Erythroblast (primary cell): ENCODE results near the gene ZNF888.
A peak's percentile ranks its signal among the peaks of the same experiment; 100 is the strongest.
"Not testable (repeated sequence)": the region's sequence is repeated elsewhere in the genome, so short reads cannot be mapped to it uniquely, and the experiment has no call there.

Source experiments
- DNase-seq, 2 experiments: peaks; one replicate each; lab custom pipeline; 2025; lab: John Stamatoyannopoulos, UW
- GATA1 ChIP-seq: IDR thresholded peaks from 2 replicates; pipeline ENCODE4 v1.6.1; 2011; ENCODE audit warnings: low read depth, mild to moderate bottlenecking, control low read depth, low read length, moderate library complexity
- POLR2A ChIP-seq: IDR thresholded peaks from 2 replicates; pipeline ENCODE4 v1.6.1; 2011; ENCODE audit warnings: mild to moderate bottlenecking, low read length

Gene ZNF888

GRCh38 chr19:52945652-52946321 is 22.6 kb upstream of the ZNF888 start:
- no peak for TF ChIP-seq GATA1
- TF ChIP-seq POLR2A: no peak

GRCh38 chr19:52944703-52945493 is 21.7 kb upstream of the ZNF888 start:
- not testable (repeated sequence) for DNase-seq

More at GRCh38 chr19:52945652-52946321, 22.6 kb upstream of the ZNF888 start:
- DNase-seq: no peak

DNA sequence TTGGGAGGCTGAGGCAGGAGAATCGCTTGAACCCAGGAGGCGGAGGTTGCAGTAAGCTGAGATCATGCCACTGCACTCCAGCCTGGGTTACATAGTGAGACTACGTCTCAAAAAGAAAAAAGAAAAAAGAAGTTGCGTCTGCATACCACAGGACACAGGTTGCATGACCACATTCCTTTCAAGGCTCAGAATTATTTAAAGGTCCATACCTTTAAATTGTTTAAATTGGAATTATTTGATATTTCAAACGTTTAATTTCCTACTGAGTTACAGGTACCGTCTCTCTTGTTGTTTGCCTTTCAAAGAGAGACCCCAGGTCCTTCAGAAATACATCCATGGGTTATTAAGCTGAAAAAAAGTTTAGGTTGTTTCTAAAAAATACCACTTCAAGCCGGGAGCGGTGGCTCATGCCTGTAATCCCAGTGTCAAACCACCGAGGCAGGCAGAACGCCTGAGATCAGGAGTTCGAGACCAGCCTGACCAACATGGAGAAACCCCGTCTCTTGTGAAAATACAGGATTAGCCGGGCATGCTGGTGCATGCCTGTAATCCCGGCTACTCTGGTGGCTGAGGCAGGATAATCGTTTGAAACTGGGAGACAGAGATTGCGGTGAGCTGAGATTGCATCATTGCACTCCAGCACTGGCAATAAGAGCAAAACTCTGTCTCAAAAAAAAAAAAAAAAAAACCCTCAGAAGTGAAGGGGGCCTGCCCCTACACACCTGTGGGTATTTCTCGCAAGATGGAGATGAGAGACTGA is 20.8 kb upstream of the ZNF888 start:
- DNase-seq: no peak
- TF ChIP-seq POLR2A (no peak), GATA1 (no peak)

DNA sequence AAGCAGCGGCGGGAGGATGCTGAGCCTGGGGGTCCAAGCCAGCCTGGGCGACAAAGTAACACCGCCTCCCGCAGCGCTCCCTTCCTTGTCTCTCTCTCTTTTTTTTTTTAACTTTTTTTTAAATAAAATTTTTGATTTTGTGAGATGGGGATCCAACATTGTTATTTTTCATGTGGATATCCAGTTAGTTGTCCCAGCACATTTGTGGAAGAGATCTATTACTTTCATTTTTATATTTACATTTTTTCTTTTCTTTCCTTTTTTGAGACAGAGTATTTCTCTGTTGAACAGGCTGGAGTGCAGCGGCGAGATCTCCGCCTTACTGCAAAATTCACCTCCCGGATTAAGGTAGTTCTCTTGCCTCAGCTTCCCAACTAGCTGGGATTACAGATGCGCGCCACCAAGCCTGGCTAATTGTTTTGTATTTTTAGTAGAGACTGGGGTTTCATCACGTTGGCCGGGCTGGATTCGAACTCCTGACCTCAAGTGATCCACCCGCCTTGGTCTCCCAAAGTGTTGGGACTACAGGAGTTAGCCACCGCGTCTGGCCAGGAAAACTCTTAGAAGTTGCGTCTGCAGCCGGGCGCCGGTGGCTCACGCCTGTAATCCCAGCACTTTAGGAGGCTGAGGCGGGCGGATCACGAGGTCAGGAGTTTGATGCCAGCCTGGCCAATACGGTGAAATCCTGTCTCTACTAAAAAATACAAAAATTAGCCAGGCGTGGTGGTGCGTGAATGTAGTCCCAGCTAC is 20.1 kb upstream of the ZNF888 start:
- TF ChIP-seq GATA1 (no peak), POLR2A (no peak)
- no peak for DNase-seq

DNA sequence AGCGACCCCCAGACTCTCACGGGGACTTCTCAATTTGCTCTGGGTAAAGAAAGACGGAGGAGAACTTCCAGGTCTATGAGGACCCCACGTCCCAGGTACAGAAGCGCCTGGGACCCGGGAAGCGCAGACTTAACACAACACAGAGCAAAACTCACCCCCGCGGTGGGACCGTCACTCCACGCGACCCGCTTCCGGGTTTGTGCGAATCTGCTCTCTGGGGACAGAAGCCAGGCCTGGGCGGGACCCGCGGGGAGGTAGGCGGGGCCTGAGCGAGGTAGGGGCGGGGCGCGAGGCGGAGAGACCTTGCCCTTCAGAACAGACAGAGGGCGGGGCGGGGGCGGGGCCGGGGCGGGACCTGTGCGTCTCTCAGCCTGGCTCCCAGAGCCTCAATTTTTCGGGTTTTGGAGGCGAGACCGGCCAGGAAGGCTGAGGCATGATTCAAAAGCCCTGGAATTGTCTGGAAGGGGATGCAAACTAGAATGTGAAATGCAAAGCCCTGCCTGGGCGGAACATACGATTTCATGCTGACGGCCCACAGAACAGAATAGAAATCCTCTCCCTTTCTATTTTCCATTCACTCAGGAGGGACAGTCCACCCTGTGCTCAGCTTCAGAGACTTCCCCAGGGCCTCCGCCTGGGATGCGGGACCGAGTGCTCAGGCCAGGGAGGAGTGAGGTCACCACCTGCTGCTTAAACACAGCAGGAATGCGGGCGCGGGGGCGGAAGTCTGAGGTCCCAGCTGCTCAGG is 19.3 kb upstream of the ZNF888 start:
- peak; percentile 93 to 94 for DNase-seq
- TF ChIP-seq GATA1: no peak
- peak; percentile 86 for TF ChIP-seq POLR2A

DNA sequence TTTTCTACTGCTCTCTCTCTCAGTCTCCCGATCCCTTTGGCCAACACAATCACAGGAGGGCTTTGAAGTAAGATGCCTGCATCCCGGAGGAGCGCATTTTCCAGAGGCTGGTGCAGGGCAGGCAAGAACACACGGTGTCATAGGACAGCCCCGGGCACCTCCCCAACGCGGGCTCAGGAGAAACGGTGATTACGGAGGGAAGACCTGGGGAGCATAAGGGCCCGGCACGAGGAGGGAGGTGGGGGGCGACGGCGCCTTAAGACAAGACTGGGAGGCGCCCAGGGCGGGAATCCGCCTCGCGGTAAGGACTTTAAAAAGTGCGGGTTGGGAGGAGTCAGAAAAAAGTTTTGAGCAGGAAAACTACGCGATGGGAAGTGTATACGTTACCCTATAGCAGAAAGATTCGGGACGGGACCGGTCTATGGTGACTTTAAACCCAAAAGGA is 18.7 kb upstream of the ZNF888 start:
- TF ChIP-seq POLR2A (no peak), GATA1 (no peak)
- peak; percentile 64 to 69 for DNase-seq

DNA sequence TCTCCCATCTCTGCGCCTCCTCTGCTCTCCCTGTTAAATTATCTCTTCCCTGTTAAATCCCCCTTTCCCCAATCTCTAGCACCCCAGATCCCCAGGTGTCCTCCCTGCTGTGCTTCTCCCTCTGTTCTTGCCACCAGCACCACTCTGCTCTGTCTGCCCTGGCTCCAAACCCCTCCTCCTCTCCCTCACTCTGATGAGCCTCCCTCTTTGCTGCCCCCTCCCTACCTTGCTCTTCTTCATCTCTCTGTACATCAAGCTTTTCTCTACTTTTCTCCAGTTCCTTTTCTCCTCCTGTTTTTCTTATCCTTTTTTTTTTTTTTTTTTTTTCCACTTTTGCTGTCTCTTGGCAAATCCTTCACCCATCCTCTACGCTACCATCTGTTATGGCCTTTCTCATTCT is 18.3 kb upstream of the ZNF888 start:
- DNase-seq: peak in 1 of 2 experiments; percentile 28

DNA sequence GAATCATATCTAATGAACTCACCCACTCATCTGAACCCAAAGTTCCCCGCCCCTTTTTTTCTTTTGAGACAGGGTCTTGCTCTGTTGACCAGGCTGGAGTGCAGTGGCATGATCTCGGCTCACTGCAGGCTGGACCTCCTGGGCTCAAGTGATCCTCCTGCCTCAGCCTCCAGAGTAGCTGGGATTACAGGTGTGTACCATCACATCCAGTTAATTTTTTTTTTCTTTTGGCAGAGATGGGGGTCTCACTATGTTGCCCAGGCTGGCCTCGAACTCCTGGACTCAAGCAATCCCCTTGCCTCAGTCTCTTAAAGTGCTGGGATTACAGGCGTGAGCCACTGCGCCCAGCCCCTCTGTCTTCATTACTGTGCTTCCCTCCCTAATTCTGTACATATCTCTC is 17.7 kb upstream of the ZNF888 start:
- not testable (repeated sequence) for DNase-seq

DNA sequence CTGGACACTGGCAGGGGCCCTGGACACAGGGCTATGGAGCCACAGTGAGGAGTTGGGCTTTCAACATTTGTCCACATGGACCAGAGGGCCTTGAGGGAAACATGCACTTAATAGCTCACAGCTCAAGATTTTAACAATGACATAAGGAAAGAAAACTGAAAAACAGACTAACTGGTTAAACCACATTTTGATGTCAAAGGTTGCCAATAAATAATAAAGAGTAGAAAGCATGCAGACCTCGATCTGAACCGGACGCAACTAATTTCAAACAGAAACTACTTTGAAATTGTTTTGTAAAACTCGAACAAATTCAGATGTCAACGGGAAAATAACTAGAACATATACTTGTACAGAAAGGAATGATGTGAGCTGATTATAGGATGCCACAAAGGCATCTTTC is 15.5 kb upstream of the ZNF888 start:
- TF ChIP-seq POLR2A (no peak), GATA1 (no peak)

DNA sequence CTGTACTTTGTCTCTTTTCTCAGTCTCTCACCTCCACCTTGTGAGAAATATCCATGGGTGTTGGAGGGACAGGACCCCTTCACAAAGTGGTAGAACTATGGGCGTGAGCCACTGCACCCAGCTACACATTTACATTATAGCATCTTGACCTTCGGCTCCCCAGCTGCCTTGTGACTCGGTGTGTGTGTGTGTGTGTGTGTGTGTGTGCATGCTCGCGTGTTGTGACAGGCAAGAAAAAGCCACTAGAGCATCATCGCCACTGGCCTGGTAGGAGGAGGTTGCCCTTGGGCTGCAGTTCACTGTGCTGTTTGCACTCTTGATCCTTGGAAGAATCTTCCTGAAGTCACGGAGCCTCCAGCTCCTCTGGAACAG is 13.7 kb upstream of the ZNF888 start:
- TF ChIP-seq GATA1 (no peak), POLR2A (no peak)
- peak; percentile 44 to 52 for DNase-seq

More for the DNA sequence above, 15.5 kb upstream of the ZNF888 start:
- DNase-seq: no peak

DNA sequence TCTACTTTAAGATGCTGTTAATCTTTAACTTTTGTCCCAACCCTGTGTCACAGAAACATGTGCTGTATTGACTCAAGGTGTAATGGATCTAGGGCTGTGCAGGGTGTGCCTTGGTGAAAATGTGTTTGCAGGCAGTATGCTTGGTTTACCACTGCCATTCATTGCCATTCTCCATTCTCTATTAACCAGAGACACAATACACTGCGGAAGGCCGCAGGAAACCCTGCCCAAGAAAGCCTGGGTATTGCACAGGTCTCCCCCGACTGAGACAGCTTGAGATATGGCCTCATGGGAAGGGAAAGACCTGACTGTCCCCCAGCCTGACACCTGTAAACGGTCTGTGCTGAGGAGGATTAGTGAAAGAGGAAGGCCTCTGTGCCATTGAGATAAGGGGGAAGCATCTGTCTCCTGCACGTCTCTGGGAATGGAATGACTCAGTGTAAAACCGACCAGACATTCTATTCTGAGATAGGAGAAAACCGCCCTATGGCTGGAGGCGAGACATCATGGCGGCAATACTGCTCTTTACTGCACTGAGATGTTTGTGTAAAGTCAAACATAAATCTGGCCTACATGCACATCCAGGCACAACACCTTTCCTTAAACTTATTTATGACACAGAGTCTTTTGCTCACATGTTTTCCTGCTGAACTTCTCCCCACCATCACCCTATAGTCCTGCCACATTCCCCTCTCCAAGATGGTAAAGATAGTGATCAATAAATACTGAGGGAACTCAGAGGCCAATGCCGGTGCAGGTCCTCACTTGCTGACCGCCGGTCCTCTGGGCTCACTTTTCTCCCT is 13.1 kb upstream of the ZNF888 start:
- peak; percentile 93 to 98 for DNase-seq
- TF ChIP-seq GATA1 (no peak), POLR2A (peak; percentile 64)

DNA sequence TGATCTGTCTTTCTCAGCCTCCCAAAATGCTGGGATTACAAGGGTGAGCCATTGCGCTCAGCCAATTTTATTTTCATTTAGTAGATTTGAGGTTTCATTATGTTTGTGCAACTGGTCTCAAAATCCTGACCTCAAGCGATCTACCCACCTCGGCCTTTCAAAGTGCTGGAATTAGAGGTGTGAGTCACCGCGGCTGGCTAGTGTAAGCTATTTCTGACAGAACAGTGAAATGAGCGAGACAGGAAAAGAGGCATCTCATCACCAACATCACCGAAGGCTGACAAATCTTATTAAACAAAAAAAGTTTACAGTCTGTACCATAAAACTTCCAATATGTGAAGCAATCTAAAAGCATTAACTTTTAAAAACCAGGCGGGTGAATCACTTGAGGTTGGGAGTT is 12.2 kb upstream of the ZNF888 start:
- DNase-seq: no peak
- TF ChIP-seq GATA1 (no peak), POLR2A (no peak)

DNA sequence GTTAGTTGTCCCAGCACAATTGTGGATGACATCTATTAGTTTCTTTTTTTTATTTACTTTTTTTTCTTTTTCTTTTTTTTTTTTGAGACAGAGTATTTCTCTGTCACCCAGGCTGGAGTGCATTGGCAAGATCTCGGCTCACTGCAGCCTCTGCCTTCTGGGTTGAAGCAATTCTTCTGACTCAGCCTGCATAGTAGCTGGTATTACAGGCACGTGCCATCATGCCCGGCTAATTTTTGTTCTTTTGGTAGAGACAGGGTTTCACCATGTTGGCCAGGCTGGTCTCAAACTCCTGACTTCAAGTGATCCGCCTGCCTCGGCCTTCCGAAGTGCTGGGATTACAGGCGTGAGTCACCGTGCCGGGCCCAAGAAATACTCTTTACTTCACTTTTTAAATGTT is 1.4 kb upstream of the ZNF888 start:
- not testable (repeated sequence) for DNase-seq
